ENCODE data around the gene WFDC8. TPM values are rescaled to one million over a fixed set of nuclear protein-coding genes. Genes with fewer than 3 reads are reported as not detected.

The WFDC8 gene
- not detected for total RNA-seq
- long read RNA-seq: 0 reads

DNA sequence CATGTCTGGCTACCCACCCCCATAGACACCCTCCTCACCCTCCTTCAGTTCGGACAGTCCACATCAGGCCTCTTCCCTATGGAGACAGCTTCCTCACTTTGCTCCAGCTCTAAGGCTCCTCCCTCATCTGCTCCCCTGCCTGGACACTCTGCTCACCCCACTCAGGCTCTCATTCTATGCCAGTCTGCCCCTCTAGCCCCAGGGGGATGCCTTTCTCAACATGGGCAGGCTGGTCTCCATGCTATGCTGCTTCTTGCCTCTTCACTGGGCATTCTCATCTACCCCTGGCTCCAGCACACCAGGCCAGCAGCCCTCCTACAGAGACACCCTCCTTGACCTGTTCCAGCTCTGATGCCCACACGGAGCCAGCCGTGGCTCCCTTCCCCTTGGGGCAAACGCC lies at the start of gene WFDC8:
Gene WFDC8, minus strand, starts transcription at position 101 of the 400 bp plus-strand sequence. Its CDS starts 37 bp downstream, at position 64.
- ATAC-seq: peak in 1 of 2 donors; percentile 26
- no peak within 1 kb of the TSS for H3K4me3 ChIP-seq
- intact Hi-C loops (cut with DNase I): no loop called here
- peaks cover 5% of the 10 kb centered on the region for H3K4me1 ChIP-seq
- H3K36me3 ChIP-seq: no peaks in the 10 kb centered on the region
- TF ChIP-seq, protein P1, sequence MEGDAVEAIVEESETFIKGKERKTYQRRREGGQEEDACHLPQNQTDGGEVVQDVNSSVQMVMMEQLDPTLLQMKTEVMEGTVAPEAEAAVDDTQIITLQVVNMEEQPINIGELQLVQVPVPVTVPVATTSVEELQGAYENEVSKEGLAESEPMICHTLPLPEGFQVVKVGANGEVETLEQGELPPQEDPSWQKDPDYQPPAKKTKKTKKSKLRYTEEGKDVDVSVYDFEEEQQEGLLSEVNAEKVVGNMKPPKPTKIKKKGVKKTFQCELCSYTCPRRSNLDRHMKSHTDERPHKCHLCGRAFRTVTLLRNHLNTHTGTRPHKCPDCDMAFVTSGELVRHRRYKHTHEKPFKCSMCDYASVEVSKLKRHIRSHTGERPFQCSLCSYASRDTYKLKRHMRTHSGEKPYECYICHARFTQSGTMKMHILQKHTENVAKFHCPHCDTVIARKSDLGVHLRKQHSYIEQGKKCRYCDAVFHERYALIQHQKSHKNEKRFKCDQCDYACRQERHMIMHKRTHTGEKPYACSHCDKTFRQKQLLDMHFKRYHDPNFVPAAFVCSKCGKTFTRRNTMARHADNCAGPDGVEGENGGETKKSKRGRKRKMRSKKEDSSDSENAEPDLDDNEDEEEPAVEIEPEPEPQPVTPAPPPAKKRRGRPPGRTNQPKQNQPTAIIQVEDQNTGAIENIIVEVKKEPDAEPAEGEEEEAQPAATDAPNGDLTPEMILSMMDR (IDR thresholded peaks at IDR 0.05): no peak
- H3K27me3 ChIP-seq (ENCODE audit: low read depth): no peaks in the 10 kb centered on the region
- H3K9me3 ChIP-seq: no peaks in the 10 kb centered on the region
- no peak within 1 kb of the TSS for H3K27ac ChIP-seq
- DNase-seq: no peak

DNA sequence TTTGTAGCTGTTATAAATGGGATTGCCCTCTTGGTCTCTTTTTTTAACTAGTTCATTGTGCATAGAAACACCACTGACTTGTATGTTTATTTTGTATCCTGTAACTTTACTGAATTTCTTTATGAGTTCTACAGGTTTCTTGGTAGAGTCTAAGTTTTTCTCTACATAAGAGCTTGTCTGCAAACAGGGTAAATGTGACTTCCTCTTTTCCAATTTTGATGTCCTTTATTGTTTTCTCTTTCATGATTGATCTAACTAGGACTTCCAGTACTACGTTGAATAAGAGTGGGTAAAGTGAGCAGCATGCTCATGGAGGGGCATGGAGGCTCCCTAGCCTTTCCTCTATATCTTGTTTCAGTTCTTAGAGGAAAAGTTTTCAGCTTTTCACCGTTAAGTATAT lies 47.5 kb upstream of the WFDC8 start:
- TF ChIP-seq, protein P1 (IDR thresholded peaks at IDR 0.05): no peak
- DNase-seq (no peak), ATAC-seq (no peak)
- H3K36me3 ChIP-seq: no peaks in the 10 kb centered on the region
- no peak overlapping the region for H3K4me3 ChIP-seq
- peaks cover 9% of the 10 kb centered on the region for H3K4me1 ChIP-seq
- H3K27ac ChIP-seq: no peak overlapping the region
- no peaks in the 10 kb centered on the region for H3K9me3 ChIP-seq
- no peaks in the 10 kb centered on the region for H3K27me3 ChIP-seq (ENCODE audit: low read depth)
- intact Hi-C loops (cut with DNase I): no loop called here

DNA sequence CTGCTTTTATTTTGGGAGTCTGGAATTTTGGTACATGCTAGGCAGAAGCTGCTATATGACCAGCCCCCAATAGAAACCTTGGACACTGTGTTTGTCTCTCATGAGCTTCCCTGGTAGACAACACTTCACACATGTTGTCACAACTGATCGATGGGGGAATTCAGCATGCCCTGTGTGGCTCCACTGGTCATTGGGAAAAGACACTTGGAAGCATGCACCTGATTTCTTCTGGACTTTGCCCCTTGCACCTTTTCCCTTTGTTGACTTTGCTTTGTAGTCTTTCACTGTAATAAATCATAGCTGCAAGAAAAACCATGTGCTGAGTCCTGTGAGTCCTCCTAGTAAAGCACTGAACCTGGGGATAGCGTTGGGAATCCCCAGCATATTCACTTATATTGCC lies 42.5 kb upstream of the WFDC8 start:
- intact Hi-C loops (cut with DNase I): no loop called here
- H3K4me1 ChIP-seq: no peaks in the 10 kb centered on the region
- ATAC-seq: no peak
- DNase-seq: no peak
- no peak overlapping the region for H3K4me3 ChIP-seq
- H3K36me3 ChIP-seq: no peaks in the 10 kb centered on the region
- no peaks in the 10 kb centered on the region for H3K9me3 ChIP-seq
- no peak overlapping the region for H3K27ac ChIP-seq
- TF ChIP-seq, protein P1 (IDR thresholded peaks at IDR 0.05): no peak
- no peaks in the 10 kb centered on the region for H3K27me3 ChIP-seq (ENCODE audit: low read depth)

DNA sequence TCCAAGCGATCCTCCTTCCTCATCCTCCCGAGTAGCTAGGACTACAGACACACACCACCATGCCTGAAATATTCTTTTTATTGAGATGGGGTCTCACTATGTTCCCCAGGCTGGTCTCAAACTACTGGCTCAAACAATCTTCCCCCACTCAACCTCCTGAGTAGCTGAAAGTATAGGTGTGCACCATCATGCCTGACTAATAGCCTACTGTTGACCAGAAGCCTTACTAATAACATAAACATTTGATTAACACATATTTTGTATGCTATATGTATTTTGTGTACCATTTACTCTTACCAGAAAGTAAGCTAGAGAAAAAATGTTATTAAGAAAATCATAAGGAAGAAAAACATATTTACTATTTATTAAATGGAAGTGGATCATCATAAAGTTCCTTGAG lies 38.5 kb upstream of the WFDC8 start:
- Histone ChIP-seq H3K36me3 (no peaks in the 10 kb centered on the region), H3K9me3 (no peaks in the 10 kb centered on the region), H3K4me3 (no peak overlapping the region), H3K27ac (no peak overlapping the region), H3K4me1 (no peaks in the 10 kb centered on the region), H3K27me3 (ENCODE audit: low read depth) (no peaks in the 10 kb centered on the region)
- DNase-seq (no peak), ATAC-seq (no peak)
- TF ChIP-seq, protein P1 (IDR thresholded peaks at IDR 0.05): no peak
- intact Hi-C loops (cut with DNase I): no loop called here

DNA sequence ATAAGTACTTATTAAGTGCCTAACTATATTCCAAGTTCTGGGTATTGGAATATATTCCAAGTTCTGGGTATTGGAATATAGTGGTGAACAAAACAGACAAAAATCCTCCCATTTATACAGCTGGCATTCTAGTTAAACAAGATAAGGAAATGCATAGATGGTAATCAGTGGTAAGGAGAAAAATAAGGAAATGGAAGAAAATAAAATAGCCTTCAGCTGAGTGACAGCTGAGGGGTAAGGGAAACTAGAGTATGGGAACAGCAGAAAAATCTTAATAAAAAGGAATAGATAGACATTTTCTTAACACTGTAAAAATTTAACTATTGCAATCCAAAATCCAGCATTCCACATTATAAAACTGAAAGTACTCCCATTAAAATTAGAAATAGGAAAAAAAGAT lies 33.2 kb upstream of the WFDC8 start:
- DNase-seq: no peak
- Histone ChIP-seq H3K36me3 (no peaks in the 10 kb centered on the region), H3K4me3 (no peak overlapping the region), H3K27ac (no peak overlapping the region), H3K4me1 (no peaks in the 10 kb centered on the region), H3K27me3 (ENCODE audit: low read depth) (no peaks in the 10 kb centered on the region), H3K9me3 (no peaks in the 10 kb centered on the region)
- ATAC-seq: no peak
- TF ChIP-seq, protein P1 (IDR thresholded peaks at IDR 0.05): no peak
- intact Hi-C loops (cut with DNase I): no loop called here

DNA sequence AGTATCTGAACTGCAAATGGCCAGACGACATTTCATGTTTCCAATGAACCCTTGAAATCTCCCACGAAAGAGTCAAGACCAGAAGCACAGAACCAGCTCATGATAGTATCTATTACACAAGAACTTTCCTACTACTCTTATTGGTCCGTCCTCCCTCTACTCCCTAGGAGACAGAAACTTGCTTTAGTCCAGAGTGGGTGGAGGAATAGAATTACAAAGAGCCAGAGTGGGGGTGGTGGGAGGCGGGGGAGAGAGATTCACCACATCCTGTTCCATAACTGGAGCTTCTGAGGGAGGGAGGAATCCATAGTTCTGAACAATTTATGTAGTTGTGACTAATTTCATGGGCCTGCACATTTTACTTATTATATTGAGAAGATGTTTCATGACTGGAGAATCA lies 32.0 kb upstream of the WFDC8 start:
- H3K4me1 ChIP-seq: no peaks in the 10 kb centered on the region
- intact Hi-C loops (cut with DNase I): no loop called here
- peak; percentile 48 to 56 for ATAC-seq
- H3K27ac ChIP-seq: no peak overlapping the region
- H3K27me3 ChIP-seq (ENCODE audit: low read depth): no peaks in the 10 kb centered on the region
- TF ChIP-seq, protein P1 (IDR thresholded peaks at IDR 0.05): no peak
- H3K4me3 ChIP-seq: no peak overlapping the region
- DNase-seq: no peak
- no peaks in the 10 kb centered on the region for H3K9me3 ChIP-seq
- no peaks in the 10 kb centered on the region for H3K36me3 ChIP-seq

Measured in lower lobe of right lung (tissue), 2 donors.